Posterior vena cava (tissue), 2 donors: ENCODE results near the gene TRPV3. TPM values are rescaled to one million over a fixed set of nuclear protein-coding genes. Genes with fewer than 3 reads are reported as not detected.
"Not testable (repeated sequence)": the region's sequence is repeated elsewhere in the genome, so short reads cannot be mapped to it uniquely, and the experiment has no call there.

ENCODE experiments used
- DNase-seq: peaks from one replicate; pipeline ENCODE4 v3.0.0-alpha.2; 2020; ENCODE audit warnings: low spot score
- intact Hi-C, 2 donors: fragments of 100-400 bp; cut with DNase I; formaldehyde crosslinking; loops; one replicate each; pipeline versions ENCODE4 v1.14.1 to v1.14.2; 2022 to 2023
- total RNA-seq, 2 donors: library from RNA; stranded (reverse); fragmentation: NEBNext Ultra II Directional; extraction: Animal tissue kit (Norgen Biotek cat#: 25700); gene quantifications; one replicate each; pipeline ENCODE4 v1.2.1, GENCODE V29; 2021
- donor health status: DM: yes; HTN: yes; CAD: no.
- donor health status: DM: yes; HTN: yes; CAD: no.

TRPV3 gene
- total RNA-seq, 2 donors from 2014 or later, result 1.5 to 2.7 TPM

DNA sequence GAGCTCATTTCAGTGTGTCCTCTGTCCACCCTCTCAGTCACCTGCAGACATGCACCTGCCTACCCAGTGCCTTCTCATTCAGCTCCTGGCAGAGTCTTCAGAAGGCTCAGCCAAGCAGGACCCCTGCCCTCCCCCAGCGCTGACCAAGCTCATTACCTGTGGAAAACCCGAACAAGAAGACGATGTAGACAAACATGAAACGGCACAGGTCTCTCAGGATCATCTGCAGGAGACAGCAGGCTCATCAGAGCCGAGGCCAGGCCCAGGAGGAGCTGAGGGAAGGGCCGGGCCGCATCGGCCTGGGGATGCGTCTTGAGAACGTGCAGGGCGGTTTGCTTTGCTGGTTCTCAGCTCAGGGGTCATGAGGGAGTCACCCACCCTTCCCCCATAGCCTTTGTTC, 19.4 kb upstream of the TRPV3 start:
- intact Hi-C loops, result no loop called here

DNA sequence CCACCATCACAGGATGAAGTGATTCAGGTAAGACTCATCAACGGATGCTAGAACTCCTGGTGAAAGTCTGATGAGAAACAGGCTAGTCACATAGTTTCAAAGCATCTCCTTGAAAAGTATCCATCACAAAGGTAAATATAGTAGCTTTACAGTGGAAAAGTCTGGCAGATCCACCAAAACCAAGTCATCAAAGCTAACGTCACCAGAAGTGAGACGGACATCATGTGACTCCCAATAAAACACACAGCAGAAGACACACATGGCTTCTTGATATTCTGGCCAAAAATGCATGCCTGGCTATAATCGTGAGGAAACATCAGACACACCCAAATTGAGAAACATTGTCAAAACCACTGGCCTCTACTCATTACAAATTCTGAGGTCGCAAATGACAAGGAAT, 17.9 kb upstream of the TRPV3 start:
- intact Hi-C loops, result no loop called here
- no peak for DNase-seq

More for the DNA sequence above, 19.4 kb upstream of the TRPV3 start:
- DNase-seq, result no peak

DNA sequence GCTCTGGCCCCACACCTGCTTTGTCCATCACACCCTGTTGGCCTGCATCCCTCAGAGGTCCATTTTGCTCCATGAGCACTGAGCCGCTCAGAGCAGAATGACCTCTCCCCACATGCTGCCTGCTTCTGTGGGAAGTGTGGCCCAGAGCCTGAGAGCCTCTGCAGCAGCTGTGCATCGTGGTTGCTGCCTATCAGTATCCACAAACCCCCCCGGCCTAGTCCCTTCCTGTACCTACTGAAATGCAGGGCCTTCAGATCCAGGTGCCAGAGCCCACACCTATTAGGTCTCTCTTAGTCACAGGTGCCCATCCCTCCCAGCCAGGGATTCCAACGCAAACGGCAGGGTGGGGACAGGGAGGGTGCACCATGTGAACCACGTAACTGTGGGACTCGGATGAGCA, 16.6 kb upstream of the TRPV3 start:
- intact Hi-C loops, result no loop called here
- DNase-seq, result no peak

DNA sequence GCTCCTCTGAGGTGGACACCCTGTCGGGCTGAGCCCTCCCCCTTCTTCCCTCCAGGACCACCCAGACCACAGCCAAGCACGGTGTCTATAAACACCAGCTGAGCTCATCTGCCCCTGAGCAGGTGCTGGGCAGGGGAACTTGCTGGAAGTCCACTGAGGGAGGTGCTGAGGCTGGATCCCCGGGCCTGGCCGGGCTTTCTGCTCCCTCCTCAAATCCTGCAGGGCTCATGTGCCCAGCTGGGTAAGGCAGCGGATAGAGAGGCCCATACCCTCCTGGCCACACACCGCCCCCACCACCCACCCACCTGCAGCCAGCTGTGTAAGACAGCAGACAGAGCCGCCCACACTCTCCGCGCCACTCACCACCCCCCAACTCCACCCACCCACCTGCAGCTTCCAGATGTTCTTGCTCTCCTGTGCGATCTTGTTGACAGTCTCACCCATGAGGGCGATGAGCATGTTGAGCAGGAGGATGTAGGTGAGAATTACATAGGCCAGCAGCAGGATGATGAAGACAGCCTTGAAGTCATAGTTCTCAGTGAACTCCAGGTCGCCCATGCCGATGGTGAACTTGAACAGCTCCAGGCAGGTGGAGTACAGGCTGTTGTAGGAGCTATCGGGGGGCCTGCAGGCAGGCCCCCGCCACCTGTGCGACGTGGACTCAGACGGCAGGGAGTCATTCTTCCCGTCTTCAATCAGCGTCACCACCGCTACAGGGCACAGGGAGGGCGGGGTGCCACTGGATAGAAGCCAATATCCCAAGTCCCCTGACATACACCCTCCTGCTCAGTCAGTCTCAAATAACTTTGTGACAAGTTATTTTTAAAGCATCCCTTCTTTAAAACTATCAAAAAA, 15.9 kb upstream of the TRPV3 start:
- intact Hi-C loops, result no loop called here
- no peak for DNase-seq

DNA sequence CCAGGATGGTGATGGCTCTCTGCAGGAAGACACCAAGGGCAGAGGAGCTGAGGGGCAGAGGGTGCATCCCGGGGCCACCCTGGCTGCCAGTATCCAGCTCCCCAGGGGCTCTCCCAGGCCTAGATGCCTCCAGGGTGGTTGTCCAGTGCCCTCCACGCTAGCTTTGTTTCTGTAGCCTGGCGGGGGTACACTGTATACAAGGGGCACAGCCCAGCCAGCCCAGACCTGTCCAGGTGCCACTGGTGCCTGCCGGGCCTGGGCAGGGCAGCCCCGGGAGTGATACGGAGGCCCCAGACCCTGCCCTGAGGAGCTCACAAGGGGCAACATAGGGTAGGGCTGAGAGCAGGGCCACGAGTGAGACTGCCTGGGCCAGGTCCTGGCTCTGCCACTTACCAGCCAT, 14.6 kb upstream of the TRPV3 start:
- intact Hi-C loops, result no loop called here

DNA sequence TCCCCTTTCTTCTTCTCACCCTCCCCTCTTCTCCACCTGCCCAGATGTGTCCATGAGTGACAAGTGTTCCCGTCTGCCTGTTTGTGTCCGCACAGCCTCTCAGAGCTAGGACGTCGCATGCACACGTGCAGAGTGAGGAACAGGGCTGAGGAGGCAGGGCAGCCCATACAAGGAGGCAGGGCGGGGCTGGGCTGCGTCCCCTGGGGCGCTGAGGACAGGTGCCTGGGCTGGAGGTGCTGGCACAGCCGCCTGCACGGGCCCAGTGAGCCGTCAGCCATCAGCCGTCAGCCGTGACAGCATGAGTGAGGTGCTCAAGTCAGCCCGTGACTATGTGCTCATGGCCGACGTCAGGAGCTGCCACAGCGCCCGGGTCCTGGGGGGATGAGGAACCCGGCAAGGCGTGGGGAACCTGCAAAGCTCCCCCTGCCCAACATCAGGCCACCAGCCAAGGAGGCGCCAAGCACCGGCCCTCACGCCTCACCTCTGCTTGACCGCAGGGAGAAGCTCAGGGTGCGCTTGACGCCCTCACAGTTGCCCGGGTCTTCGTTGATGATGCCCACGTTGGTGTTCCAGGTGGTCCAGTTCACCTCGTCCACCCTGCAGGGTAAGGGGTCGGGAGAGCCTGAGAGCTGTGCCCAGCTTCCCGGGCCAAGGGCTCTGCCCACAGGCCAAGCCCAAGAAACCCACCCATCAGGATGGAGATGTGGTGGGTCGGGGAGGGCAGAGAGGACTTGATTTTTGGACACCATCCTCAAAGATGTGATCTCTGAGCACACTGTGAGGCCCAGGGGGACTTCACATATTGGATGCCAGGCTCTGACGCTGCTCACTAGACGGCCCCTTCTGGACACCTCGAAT, 13.7 kb upstream of the TRPV3 start:
- intact Hi-C loops, result no loop called here
- DNase-seq, result peak; percentile 72

More for the DNA sequence above, 14.6 kb upstream of the TRPV3 start:
- no peak for DNase-seq

DNA sequence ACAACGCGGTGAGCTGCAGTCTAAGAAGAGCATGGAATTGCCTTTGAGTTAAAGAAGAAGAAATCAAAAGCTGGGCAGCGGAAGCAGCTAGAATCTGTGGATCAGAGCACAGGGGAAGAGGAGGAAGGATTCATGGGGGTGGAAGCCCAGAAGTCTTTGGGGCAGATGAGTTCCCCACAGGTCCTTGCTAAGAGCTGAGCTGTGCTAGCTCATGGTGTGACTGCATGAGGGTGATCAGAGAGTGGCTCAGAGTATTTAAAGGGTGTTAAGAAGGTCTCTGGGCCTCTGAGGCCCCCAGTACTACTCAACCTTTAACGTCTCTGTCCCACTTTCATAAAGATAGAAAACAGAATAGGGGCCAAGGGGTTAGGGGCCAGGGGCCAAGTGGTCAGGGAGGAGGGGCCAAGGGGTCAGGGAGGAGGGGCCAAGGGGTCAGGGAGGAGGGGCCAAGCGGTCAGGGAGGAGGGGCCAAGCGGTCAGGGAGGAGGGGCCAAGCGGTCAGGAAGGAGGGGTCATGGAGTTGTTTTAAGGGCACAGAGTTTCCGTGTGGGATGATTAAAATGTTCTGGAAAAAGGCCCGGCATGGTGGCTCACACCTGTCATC, 12.0 kb upstream of the TRPV3 start:
- intact Hi-C loops, result no loop called here
- no peak for DNase-seq

DNA sequence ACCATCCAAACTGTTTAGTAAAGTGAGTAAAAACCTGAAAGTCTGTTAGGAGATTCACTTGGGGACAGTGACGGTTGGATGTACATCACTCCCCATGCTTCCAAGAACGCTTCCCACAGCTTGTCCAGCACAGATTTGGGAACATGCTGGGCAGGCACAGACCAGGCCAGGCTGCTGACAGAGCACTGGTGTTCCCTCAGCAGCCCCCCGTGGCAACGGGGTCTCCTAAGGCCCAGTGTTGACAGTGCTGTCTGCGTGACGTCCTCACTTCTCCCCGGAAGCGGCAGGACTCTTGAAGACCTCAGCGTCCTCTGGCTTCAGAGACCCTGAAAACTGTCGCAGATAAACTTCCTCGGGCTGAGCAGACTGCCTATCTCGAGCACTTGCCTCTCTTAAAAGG, 8.9 kb upstream of the TRPV3 start:
- DNase-seq, result no peak
- intact Hi-C loops, result no loop called here

DNA sequence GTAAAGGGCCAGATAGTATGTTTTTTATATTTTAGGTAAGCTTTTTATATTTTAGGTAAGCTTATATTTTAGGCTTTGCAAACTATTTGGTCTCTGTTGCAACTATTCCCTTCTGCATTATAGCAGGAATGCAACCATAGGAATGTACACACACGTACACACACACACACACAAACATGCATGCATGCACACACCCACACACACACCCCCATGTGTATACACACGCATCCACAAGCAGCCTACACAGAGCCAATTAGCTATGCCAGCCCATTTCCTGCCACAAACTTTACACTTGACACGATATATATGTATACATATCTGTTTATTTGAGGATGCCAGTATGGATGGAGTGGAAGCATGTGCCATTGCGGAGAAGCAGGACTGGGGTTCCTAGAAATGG, 7.5 kb upstream of the TRPV3 start:
- intact Hi-C loops, result no loop called here
- DNase-seq, result no peak

DNA sequence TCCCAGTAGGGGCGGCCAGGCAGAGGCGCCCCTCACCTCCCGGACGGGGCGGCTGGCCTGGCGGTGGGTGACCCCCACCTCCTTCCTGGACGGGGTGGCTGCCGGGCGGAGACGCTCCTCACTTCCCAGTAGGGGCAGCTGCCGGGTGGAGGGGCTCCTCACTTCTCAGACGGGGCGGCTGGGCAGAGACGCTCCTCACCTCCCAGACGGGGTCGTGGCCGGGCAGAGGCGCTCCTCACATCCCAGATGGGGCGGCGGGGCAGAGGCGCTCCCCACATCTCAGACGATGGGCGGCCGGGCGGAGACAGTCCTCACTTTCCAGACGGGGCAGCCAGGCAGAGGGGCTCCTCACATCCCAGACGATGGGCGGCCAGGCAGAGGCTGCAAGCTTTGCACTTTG, 6.6 kb upstream of the TRPV3 start:
- intact Hi-C loops, DNase-seq: not testable (repeated sequence)

DNA sequence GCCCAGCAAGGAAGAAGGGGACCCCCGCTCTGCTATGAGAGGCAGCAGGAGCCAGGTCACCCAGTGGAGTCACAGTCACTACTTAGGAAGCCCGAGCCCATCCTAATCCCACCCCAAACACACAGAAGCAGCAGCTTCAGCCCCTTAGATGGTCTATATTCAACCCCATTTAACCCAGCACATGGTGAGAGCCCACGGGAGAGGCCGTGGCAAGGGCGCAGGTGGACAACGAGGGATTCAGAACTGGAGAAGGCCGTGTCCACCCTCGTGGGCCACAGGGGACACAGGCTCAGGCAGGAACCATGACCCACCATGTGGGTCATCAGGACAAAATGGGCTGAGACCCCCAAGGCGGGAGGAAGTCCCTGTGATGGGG, 1.6 kb upstream of the TRPV3 start:
- intact Hi-C loops, result no loop called here
- no peak for DNase-seq

DNA sequence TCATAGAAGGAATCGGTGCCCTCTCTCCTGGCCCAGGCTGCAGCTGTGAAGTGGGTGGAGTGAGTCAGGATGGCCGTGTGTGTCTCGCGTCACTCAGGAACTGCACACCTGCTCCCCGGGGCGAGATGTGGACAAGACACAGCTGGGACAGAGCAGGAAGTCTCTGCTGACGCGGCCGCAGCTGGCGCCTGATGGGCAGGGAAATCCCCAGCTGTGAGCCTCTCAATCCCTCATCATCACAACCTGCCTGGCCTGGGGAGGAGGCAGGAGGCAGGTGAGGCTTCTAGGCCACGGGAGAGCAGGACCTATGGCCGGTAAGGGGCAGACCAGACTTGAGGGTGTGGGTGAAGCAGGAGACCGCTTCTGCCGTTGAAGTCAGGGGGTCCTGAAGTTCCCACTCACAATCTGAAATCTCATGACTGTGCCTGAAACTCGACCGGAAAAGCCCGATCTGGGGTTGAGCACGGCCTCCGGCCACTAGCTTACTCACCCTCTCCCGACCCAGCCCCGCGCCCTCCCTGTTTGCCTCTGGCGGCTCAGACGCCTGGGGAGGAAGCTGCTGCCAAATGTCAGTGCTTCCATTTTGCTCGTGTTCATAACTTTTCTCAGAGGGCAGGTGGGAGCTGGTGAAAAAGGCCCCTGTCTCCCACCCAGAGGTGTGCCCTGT, 1.1 kb upstream of the TRPV3 start:
- intact Hi-C loops, result no loop called here
- DNase-seq, result peak; percentile 79

DNA sequence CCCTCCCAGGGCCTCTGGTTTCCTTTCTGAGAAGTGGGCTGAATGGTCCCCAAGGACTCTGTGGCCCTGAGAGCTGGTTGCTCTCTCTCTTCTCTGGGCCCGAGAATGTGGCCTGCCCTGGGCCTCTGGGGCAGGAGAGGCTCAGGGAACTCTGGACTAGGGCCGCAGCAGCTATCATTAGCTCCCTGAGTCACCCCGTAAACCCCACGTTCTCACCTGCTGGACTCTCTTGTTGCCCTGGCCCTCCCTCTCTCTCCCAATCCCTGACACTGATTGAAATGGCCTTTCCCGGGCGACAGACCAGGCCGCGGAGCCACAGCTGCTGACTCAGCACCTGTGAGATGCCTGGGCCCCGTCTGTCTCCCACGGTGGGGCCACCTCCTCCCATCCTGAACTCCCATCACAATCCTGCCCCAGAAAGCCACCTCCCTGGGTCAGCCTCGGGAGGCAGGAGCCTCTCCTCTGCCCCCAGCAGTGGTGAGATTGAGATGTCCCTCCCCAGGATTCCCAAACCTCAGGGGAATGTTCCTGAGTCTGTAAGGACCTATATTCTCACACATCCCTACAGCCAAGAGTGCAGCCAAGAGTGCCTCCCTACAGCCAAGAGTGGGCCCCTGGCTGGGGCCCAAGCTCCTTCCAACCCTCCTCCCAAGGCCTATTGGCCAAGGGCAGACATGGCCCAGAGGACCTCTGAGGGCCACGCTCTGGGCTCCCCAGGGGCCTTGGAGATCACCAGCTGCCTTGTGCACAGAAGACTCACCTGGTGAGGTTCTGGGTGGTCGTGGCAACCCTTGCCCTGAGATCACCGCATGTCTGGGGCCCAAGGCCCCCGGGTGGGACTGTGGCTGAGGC, 470 bp downstream of the TRPV3 start:
- no peak for DNase-seq
- intact Hi-C loops, result no loop called here

DNA sequence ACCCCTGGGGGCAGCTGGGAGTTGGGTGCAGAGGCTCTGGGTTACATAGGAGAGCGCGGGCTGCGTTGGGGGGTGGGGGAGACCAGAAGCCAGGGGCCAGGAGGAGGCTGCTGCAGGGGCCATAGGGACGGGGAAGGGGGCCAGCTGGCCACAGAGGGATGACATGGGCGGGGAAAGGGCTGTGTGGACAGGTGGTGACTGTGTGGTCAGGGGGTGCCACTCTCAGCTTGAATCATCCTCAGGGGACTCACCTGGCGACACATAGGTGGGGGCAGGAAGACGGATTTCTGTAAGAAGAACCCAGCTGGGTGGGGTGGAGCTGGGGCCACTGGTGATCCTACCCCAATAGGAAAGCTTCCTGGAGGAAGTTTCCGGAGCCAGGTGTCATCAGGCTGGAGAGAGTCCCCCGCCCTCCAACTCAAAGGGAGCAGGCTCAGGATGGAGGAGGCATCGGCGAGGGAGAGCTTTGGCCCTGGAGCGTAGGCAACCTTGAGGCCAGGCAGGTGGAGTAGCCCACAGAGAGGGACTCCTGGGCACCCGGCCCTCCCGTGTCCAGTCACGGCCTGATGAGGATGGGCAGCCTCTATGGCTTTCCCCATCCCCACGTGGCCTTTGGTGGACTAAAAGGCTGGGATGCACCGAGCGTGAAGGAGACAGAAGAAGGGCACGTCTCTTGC, 1.2 kb downstream of the TRPV3 start:
- intact Hi-C loops, result no loop called here

DNA sequence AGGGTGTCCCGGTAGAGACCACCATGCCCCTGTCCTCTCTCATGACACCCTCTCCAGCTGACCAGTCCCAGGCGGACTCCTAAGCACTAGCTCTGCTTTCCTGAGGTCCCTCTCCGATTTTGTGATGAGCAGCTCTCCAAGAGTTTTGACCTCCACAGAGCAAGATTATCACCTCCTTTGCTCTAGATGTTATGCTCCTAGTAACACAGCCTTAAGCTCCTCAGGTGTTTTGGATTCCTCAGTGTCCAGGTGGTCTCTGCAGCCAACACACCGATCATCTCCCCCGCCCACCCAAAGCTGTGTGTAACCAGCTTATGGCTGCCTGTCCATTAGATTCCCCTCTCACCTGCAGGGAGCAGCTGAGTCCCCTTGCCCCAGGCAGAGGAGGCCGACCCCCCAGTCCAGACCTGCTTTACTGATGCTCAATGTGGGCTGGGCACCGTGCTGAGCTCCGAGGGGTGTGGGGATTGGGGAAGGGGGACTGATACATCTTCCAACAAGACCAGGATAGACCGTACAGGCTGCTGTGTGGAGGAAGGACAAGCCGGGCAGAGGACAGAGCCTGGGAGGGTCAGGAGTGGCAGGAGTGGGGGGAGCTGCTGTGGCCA, 2.3 kb downstream of the TRPV3 start:
- peak; percentile 63 for DNase-seq
- intact Hi-C loops, result no loop called here

More for the DNA sequence above, 1.2 kb downstream of the TRPV3 start:
- no peak for DNase-seq

DNA sequence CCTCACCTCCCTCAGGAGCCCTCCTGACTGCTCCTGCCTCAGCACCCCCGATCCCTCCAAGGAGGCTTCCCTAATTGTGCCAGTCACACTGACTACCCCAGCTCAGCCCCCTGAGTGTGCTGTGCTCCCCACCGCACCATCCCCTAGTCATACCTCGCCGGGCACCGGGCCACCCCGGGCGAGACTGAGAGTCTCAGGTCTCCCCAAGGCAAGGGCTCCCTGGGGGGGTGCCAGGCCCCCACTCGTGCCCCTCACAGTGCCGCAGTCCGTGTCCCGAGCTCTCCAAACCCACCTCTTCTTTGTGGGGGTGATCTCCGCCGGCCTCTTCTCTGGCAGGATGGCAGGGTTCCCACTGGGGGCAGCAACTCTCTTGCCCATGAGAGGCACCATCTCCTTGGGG, 3.2 kb downstream of the TRPV3 start:
- intact Hi-C loops, result no loop called here
- peak; percentile 74 for DNase-seq

DNA sequence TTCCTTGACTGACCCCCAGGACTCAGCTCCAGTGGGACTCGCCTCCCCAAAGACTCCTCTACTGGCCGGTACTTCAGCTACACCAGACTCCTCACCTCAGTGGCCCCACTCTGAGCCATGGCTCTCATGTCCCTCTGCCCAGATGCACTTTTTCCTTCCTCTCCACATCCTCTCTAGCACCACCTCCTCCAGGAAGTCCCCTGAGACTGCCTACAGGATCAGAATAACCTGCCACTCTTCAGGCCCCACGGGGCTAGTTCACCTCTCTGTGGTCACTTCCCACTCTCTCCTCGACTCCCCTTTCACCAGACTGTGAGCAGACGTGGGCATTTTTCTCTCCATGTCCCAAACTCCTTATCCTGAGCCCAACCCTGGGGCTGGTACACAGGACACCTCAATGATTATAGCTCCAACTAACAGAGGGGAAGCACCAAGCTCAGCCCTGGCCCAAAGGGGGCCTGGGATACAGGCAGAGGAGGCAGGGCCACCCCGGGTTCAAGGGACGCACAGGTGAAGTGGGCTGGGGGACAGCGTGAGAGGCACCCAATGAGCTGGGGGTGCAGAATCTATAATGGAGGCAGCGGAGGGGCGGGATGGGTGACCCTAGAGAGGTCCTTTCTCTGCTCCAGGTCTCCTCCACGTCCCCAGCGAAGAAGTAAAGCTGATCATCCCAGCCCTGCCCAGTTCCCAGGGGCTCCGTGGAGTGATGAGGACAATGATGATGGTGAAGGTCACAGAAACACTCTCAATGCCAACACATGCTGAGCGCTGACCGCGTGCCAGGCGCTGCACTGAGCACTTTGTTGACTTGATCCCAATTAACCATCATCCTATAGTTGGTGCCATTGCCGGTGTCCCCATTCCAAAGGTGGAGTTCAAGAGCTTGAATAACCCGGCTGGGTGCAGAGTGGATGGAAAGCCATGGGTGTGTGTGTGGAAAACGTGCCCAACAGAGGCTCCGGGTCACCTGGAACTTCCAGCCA, 3.9 kb downstream of the TRPV3 start:
- intact Hi-C loops, result no loop called here
- DNase-seq, result no peak
